ENCODE data around the gene MICU1.

DNA sequence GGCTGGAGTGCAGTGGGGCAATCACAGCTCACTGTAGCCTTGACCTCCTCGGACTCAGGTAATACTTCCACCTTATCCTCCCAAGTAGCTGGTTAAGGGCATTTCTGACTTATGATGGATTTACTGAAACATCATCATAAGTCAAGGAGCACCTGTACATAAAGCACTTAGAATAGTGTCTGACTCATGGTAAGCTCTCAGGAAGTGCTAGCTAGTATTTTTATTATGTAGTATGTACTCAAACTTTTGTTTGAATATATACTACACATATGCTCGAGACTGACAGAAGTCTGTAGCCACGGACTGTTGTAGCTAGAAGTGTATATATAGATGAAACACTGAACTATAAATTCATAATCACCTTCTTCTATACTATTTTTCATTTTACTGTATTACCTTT is 163.6 kb downstream of the MICU1 start:
- TF ChIP-seq PATZ1 (CRISPR knock-in tag; IDR thresholded peaks at IDR 0.05; ENCODE audit: borderline replicate concordance) (no peak), ISL1 (CRISPR knock-in tag; IDR thresholded peaks at IDR 0.05) (no peak)
- TF ChIP-seq, protein P1, sequence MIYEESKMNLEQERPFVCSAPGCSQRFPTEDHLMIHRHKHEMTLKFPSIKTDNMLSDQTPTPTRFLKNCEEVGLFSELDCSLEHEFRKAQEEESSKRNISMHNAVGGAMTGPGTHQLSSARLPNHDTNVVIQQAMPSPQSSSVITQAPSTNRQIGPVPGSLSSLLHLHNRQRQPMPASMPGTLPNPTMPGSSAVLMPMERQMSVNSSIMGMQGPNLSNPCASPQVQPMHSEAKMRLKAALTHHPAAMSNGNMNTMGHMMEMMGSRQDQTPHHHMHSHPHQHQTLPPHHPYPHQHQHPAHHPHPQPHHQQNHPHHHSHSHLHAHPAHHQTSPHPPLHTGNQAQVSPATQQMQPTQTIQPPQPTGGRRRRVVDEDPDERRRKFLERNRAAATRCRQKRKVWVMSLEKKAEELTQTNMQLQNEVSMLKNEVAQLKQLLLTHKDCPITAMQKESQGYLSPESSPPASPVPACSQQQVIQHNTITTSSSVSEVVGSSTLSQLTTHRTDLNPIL (CRISPR knock-in tag; IDR thresholded peaks at IDR 0.05; ENCODE audit: low read depth) = no peak
